Posterior cingulate gyrus (tissue), 11 donors: Measurements from ENCODE around the gene CCDC80.
A peak's percentile ranks its signal among the peaks of the same experiment; 100 is the strongest.
"Not testable (repeated sequence)": the region's sequence is repeated elsewhere in the genome, so short reads cannot be mapped to it uniquely, and the experiment has no call there.

Experiments used
- DNase-seq, 10 donors: peaks; one replicate each; pipeline versions ENCODE4 v3.0.0 to v3.0.0-alpha.2; 2020 to 2021; ENCODE audit warnings: mixed read lengths in 3 of 10
- intact Hi-C: fragments of 100-400 bp; cut with DNase I; formaldehyde crosslinking; loops from one replicate; pipeline ENCODE4 v1.15.1; 2023

CCDC80 gene

DNA sequence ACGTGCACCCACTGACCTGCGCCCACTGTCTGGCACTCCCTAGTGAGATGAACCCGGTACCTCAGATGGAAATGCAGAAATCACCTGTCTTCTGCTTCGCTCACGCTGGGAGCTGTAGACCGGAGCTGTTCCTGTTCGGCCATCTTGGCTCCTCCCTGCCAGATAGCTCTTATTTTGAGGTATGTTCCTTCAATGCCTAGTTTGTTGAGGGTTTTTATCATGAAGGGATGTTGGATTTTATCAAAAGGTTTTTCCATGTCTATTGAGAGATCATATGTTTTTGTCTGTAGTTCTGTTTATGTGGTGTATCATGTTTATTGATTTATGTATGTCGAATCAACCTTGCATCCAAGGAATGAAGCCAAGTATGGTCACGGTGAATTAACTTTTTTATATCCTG is 24.1 kb upstream of the CCDC80 start:
- intact Hi-C loops = not testable (repeated sequence)

DNA sequence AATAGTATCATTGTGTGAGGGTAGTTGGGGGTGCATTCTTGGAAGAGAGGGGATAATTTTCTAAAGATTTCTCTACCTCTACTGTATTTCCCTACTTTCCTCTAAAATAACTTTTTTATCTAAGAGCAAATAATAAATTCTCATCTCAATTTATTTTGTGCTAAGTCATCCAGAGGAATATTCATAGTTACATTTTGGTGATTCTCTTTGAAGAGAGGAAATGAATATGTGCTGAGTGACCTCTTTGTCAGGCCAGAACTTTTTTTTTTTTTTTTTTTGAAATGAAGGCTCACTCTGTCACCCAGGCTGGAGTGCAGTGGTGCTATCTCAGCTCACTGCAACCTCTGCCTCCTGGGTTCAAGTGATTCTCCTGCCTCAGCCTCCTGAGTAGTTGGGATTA is 15.1 kb upstream of the CCDC80 start:
- intact Hi-C loops = no loop called here

More for the DNA sequence above, 24.1 kb upstream of the CCDC80 start:
- not testable (repeated sequence) for DNase-seq

DNA sequence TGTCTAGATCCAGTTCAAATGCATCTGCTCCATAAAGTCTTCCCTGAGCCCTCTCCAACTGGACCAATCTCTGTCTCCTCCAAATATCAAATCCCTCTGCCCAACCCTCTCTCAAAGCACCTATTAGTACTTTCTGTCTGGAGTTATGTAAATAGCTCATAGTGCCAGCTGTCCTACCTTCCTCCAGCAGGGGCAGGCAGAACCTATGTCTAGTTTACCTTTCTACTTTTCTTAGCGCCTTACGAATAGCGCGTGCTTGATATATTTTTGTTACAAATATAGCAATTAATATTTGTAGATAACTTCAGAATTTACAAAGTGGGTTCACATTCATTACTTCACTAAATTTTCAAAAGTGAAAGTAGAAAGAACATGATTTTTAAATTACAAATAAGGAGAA is 14.0 kb upstream of the CCDC80 start:
- DNase-seq = no peak
- intact Hi-C loops = no loop called here

More for the DNA sequence above, 15.1 kb upstream of the CCDC80 start:
- DNase-seq = no peak

DNA sequence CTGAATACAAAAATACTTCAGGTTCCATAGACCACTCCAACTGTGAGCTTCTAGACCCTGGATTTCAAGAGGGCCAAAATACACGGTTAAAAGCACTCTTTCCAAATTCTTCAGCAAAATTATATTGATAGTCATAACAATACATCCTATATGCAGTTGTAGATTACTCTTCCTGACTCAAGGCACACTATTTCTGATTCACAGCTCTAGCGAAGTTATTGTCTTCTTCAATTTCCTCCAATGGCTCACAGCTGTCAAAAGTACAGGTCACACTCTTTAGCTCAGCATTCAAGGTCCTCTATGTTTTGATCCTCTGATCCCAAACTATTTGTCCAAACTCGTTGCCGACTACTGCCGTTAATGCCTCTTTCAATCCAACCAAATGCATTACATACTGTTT is 13.5 kb upstream of the CCDC80 start:
- DNase-seq = no peak
- intact Hi-C loops = no loop called here

DNA sequence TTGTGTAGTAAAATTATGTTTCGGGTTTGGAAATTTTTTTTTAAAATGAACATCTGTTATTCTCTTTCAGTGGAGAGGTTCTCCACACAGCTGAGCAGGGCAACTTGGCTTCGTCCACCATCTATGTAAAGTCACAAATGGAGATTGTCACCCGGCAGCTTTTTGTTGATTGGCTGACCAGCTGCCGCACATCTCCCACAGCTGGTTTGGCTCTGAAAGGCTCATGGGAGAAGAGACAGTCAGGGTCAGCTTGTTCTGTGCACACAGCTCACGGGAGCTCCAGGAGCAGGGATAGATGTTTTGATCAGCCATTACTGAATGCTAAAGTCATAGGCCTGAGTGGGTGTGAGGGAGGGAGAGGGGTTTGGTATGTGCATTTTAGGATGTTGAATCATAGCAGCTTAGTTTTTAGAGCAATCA is 12.9 kb upstream of the CCDC80 start:
- DNase-seq = no peak
- intact Hi-C loops = no loop called here

DNA sequence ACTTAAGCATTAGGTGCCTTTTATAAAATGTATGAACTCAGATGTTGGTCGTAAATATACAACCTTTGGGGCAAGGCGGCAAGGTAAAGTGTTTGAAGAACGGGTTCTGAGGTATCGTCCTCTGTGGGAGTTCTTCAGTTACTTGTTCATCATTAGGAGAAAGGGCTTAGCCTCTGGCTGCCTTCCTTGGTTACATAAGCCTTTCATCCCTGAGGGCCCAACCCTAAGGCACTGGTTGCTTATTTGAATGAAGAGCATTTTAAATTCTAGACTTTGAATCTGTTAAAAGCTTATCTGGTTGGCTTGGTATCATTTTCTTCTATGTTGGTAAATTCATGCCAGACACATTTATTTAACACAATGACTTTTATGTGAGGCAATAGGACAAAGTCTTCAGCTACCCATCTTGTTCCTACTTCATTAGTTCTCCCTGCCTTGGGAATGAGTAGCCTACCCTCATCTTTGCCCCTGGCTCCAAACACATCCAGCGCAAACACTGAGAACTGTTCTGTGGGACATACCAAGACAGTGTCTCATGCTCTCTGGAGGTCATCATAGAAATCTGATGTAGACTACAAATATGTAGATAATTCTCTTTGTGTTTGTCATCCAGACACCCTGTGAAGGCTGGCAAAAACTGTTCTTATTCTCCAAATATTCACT is 12.4 kb upstream of the CCDC80 start:
- intact Hi-C loops = no loop called here
- DNase-seq = no peak

DNA sequence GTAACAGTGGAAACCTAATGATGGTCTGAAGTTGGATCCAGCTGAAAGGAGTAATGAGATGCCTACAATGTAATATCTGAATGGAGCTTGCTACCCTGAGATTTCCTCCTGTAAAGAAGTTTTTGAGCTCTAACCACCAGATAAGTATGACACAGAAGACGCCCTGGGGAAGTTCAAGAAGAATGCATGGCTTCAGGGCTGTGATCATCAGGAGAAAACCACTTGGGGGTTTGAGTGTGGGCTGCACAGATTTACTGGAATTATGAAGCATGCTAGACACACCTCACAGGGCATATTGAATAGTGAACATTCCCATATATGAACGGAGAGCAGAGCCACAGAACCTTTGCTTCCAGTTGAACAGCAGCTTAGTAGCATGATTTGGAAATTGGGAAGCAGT is 10.6 kb upstream of the CCDC80 start:
- DNase-seq = no peak
- intact Hi-C loops = no loop called here

DNA sequence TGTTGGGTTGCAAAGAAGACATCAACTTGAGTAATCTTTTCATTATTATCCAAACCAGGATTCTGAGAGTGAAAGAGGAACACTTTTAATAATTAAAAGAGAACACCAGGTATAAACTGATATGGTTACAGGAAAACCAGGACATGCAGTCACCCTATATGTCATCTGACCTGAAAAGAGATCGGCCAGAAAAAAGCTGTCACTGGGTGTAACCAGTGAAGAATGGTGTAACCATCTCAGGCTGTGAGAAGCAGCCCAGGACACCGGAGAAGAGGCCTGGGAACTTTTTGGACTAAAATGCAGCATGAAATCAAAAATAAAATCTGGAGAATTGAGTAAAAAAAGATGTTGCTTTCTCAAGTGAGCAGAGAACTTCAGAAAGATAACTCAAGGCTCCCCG is 10.1 kb upstream of the CCDC80 start:
- DNase-seq = no peak
- intact Hi-C loops = no loop called here

DNA sequence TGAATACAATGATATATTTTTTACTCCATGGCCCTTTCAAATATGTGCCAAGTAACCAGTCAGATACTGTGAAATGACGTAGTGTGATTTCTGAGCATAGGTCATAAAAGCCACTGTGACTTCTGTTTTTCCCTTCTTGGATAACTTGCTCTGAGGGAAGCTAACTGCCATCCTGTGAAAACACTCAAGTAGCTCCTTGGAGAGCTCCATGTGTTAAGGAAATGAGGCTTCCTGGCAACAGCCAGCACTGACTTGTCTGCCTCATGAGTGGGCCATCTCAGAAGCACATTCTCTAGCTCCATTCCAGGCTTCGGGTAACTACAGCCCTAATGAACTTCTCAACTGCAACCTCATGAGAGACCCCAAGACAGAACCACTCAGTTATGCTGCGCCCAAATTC is 9.5 kb upstream of the CCDC80 start:
- intact Hi-C loops = no loop called here

DNA sequence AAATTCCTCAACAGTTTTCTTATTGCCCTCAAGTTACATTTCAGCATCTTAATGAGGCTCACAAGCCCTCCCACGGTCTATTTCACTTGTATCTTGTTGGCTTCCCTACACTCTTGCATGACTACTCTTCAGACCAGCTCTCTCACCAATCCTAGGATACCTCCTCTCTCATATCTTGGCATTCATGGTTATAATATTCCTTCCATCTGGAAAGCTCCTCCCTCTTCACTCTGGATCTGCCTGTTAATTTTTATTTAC is 8.5 kb upstream of the CCDC80 start:
- DNase-seq = no peak
- intact Hi-C loops = no loop called here

More for the DNA sequence above, 9.5 kb upstream of the CCDC80 start:
- DNase-seq = no peak

DNA sequence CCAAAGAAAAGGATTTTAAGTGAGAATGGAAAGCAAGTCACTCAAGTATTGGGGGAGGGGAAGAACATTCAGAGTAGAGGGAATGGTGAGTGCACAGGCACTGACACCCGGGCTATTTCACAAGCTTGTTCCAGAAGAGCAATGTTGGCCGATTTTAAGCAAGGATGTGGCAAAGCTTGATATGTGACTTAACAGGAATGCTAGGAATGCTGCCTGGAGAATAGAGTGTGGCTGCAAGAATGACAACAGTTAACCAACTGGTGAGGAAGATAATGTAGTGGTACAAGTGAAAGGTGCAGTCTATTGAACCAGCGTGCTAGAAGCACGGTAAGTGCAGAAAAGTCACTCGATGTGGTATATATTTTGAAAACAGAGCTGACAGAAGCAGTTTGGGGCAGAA is 6.2 kb upstream of the CCDC80 start:
- intact Hi-C loops = no loop called here

DNA sequence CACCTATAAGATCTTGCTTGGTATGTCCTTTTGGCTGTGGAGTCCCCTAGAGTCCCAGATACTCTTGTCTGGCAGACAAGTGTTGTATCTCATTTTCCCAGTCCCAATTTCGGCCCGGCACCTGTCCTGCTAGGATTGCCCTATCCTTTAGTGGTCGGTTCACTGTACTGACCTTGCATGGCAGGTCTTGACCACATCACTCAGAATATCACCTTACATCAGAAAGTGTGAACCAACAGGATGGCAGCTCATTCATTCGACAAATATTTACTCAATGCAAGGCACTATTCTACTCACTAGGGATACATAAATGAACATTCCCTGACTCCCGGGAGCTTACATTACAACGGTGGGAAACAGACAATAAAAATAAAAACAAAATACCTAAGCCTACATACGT is 5.7 kb upstream of the CCDC80 start:
- intact Hi-C loops = no loop called here
- no peak for DNase-seq

More for the DNA sequence above, 6.2 kb upstream of the CCDC80 start:
- DNase-seq = no peak

DNA sequence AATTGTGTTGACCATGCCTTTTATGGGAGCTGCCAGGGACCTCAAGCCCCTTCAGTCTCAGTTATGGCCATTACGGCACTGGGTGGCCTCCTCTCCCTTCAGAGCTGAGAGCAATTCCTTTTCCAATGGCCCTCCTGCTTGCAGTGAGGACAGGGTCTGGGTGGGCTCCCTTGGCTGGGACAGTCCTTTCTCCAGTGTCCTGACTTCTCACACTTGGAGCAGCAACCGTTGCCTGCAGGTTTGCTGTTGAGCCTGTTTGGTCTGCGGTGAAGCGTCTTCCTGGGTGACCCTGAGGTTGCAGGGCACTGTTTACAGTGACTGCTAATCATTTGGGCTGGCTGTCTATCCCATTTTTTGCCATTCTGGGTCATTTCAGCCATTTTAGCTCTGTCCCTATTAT is 3.5 kb upstream of the CCDC80 start:
- DNase-seq = no peak
- intact Hi-C loops = loop anchor here (5.0 kb wide), 1 partner anchor 643 kb away; no protein-coding TSS in a partner anchor

DNA sequence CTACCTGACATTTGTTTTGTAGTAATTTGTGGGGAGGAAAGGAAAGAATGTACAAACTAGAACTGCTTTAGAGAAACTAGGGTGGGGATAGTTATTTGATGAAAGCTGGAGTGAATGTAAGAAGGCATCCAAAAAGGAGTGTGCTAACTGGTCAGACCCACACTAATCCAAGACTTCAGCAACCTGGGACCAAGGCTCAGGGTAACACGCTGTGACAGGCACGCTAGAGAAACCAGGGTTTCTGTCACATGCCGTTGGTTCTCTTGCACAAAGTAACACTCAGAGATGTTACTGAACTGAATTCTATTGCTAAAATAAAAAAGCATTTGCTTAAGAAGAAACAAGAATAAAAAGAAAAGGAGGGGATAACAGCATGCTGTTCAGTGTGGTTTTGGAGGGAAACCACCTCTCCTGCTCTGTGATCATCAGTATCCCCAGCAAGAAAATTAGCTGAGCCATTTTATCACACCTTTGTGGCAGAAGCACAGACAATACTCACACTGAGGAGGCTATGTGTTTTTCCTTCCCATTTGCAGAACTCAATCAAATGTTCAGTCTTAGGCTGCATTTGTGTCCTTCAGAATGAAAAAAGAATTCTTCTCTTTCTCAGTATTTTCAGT is 2.8 kb upstream of the CCDC80 start:
- intact Hi-C loops = loop anchor here (1.0 to 5.0 kb wide), 3 partner anchors 173 to 644 kb away; no protein-coding TSS in a partner anchor

DNA sequence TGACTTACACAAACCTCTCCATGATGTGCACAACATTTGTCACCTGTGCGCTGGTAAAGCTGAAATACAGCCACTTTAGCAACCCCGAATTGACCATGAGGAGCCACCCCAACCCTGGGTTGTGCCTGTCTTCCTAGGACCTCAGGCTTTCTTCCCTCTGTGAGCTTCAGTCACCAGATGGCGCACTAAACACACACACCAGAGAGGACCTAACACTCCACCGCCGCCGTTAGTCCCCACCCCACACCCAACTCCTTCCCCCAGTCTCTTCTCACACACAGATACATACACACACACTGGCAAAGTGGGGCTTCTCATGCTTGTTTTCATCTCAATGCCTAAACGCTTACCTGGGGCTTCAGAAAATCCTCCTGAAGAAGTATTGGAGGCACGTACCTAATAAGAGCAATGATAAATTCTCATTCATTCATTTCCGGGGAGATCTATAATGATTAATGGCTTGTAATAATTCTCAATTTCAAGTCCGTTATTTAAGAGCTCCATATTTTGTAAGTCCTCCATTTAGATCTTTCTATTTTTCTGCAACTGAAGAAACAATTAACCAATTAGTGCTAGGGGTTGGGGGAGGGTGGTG is 2.1 kb upstream of the CCDC80 start:
- DNase-seq = peak; percentile 58 to 95 (median 78)
- intact Hi-C loops = loop anchor here (1.0 to 5.0 kb wide), 3 partner anchors 174 to 644 kb away; no protein-coding TSS in a partner anchor

More for the DNA sequence above, 2.8 kb upstream of the CCDC80 start:
- no peak for DNase-seq

DNA sequence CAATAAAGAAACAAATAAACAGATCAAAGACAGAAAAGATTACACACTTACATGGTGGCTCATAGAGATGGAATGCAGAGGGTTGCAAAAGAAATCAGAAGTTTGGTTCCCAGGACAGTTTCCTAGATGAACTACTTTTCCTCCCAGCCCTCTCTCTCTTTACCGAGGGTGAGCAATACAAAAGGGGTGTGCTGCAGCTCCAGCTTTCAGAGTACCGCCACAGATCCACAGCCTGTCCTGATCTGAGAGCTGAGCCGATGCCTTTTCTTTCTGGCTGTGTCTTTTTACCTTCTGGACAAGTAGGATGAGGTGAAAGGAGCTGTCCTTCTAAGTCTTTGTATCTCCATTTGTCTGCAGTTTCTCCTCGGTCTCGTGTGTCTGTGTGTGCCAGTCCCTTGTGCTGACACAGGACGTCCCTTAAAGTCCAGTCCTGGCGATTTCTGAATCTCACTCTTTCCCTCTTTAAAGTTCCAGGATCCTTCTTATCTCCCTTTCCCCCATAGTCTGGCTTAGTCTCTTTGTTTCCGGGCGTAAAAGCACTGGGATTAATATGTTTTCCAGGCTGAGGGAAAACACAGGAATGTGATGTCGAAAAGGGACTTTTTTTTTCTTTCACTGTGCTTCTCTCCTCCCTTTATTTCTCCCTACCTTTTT is 540 bp downstream of the CCDC80 start:
- intact Hi-C loops = loop anchor here (5.0 kb wide), 1 partner anchor 647 kb away; no protein-coding TSS in a partner anchor
- DNase-seq = no peak

DNA sequence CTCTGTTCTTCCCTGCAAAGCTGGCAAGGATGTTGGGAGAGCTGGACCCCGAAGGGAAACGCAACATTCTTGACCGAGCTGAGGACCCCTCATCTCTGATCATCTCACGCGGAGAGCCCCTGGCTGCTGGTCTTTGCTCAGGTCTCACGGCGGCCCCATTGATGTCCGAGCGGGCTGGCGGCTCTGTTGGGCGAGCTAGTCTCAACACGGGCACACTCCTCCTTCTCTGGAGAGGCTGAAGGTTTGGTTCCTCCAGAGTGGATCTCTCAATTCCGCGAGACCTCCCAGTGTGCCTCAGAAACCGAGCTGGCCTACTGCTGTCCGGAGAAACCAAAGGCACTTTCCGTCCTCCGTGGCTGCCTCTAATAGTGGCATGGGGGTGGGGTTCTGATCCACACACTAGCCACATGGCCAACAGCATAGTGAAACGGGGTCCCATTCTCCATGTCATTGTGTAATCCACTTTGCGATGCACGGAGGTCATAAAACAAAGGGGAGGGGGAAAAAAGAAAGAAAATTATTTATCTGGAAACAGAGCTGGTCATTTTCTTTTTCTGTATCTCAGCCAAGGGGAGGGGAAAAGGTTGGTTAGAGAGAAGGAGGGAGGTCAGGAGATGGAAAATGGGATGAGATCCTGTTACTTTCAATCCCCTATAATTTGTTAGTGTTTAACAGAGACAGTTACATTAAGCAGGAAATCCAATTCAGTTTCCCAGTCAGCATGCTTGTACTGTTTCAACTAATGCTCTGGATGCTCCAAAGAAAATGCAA is 1.3 kb downstream of the CCDC80 start:
- intact Hi-C loops = loop anchor here (5.0 kb wide), 1 partner anchor 648 kb away; no protein-coding TSS in a partner anchor
- peak in 1 of 10 donors; percentile 61 for DNase-seq

DNA sequence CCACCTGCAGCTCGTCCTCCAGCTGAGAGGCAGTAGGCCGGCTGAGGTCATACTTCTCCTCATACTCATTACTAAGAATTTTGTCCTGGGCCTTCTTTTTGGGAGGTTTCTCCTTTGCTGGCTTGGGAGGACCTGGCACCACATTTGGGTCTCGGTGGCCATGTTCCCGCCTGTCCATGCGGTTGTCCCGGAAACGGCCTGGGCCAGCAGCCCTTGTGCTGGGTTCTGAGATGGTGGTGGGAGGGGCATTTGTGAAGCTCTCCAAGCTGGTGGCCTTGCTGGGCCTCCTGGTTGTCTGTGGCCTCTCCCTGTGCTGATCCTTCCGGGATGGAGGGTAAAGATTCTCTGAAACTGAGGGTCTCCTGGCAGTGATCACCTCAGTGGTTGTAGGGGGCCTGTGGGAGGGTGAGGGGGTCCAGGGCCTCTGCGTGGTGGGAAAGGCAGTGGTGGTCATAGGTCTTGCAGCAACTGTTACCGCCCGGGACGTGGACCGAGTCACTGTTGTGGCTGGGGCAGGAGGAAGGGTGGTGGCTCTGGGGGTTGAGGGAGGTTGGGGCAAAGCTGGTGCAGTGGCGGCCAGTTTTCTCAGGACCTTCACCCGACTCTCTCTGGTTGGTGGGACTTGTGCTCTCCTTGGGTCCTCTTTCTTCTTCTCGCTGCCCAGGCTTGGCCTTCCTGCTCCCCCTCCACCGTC is 2.5 kb downstream of the CCDC80 start:
- DNase-seq = peak in 4 of 10 donors; percentile 55 to 85 (median 74)

DNA sequence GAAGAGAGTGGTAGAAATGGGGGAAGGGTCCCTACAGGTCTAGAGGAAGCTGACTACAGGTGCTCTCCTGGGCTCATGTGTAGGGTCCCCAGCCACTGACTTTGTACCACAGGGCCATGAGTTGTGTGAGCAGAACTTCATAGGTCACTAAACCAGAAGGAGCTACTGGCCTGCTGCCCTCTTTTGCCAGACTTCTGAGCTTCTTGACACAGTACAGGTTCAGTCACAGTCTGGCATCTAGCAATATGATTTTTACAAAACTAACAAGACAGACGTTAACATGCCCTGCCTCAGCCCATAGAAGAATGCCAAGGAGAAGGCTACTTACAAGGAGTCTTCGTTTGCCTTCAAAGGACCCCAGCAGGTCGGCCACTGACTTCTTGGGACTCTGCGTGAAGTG is 3.2 kb downstream of the CCDC80 start:
- DNase-seq = no peak
- intact Hi-C loops = no loop called here

More for the DNA sequence above, 2.5 kb downstream of the CCDC80 start:
- intact Hi-C loops = no loop called here

DNA sequence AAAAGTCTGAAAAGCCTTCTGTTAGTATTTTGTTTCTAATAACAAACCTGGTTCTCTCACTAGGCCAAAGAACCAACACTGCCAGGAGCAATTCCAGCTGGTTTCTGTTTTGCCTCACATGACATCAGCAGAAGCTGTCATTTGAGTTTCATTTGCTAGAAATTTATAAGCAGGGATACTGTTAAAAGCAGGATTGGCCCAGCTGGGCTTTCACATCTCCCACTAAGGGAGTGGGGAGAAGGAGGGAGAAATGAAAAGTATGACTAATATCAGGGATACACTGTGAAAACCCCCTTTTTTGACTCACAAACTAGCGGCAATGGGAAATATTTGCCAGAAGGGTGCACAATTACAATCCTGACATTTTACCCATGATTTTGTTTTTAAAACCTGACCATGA is 5.3 kb downstream of the CCDC80 start:
- intact Hi-C loops = no loop called here

More for the DNA sequence above, 5.3 kb downstream of the CCDC80 start:
- no peak for DNase-seq
